NOMO-1 treated with dmso at 0.1 percent for 144 hours (cell line): Measurements from ENCODE around the gene TTLL10.

ENCODE experiments used
- DNase-seq: peaks from one replicate; lab custom pipeline; 2025; ENCODE audit not compliant: unreplicated experiment; lab: John Stamatoyannopoulos, UW

TTLL10 gene

DNA sequence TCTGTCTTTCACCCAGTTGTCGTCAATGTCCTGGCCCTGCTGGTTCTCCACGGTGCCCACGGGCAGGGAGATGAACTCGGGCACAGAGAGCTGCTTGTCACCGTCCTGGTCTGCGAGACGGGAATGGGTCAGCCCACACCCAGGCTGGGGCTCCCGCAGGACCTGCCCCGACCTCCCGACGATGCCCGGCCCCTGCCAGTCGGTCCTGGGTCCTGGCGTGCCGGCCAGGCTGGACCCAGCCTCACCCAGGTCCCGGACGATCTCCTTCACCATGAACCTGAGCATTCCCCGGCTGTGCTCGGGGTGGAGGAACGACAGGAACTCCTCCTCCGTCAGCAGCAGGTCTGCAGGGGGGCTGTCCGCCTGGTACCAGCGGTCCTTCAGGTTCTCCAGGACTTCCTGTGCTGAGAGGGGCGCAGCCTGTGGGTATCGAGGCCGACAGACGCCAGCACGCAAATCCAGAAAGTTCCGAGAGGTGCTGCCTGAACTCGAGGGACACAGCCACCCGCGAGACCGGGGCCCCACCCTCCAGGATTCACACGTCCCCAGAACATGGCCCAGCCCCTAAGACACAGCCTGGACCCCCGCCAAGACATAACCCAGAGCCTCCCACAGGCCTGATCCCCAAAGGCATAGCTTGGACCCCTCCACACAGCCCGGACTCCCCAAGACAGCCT is 45.0 kb downstream of the TTLL10 start:
- no peak for DNase-seq

DNA sequence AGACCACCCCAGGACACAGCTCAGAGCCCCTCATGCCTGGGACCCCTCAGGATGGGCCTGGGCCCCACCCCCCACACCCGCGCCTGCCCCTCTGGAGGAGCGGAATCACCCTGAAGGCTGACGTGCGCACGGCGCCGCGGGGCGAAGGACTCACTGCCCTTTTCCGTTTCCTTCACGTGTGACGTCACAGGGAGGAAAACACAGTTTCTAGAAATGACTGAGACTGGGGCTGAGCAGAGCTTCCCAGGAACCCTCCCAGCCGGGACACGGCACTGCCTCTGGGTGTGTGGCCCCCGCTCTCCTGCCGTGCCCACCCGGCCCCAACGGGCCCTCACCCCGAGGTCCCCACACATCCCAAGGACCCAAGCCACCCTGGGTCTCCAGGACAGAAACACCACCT is 45.7 kb downstream of the TTLL10 start:
- DNase-seq: no peak

DNA sequence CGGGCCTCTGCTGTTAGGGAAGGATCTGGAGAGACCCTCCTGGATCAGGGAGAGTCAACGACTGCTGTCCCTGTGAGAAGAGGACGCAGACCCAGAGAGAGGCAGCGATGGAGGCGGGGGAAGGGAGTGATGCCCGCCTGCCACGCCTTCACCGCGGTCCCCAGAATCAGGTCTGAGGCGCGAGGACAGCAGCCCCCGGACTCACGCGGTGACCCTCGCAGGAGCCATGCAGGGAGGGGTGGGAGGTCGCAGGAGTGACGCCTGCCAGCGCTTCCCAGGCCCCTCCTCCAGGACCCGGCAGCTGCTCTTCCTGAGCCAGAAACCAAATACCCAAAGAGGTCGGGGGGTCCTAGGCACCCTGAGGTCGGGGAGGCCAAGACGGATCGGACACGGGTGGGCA is 46.5 kb downstream of the TTLL10 start:
- no peak for DNase-seq

DNA sequence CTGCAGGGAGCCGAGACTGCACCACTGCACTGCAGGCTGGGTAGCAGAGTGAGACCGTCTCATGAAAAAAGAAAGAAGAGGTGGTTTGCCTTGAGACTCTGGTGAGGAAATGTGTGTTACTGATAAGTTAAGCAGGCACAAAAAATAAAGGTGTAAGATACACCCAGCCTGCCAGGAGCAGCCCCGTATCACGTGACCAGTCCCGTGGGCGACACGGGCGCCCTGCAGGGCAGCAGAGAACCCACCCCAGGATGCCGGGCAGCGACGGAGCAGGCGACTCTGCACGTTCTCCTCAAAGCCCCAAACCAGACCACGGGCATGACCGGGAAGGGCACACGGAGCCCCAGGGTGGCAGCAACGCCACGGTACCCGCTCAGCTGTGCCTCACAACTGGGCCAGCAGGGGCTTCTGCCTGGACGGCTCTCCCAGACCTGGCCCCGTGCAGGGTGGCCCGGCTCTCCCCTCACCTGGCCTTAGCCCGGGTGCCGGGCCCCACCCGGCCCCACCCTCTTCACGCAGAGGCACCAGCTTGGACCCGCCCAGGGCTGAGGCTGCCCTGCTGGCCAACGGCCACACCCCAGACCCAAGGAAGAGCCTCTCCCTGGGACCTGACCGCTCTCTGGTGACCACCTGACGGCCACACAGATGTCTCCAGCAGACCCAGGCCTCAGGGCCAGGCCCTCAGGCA is 48.4 kb downstream of the TTLL10 start:
- DNase-seq: no peak

DNA sequence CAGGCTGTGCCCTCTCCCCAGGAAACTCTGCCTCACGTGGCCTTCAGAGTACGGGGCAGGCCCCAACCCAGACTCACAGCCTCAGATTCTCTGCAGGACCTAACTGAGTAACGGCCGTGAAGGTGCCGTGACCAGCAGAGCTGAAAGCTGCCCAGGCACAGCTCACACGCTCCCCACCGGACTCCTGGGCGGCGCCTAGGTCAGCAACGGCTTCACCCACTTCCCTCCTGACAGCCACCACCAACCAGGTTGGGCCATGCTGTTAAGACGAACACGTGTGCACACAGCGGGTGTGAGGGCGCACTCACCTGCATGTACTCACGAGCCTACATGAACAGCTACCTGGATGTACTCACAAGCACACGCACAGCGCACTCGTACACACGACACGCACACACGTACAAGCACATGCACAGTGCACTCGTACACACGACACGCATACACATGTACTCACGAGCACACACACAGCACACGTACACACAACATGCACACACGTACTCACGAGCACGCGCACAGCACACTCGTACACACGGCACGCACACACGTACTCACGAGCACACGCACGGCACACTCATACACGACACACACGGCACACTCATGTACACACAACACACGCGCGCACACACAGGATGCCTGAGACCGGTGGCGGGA is 49.0 kb downstream of the TTLL10 start:
- no peak for DNase-seq

DNA sequence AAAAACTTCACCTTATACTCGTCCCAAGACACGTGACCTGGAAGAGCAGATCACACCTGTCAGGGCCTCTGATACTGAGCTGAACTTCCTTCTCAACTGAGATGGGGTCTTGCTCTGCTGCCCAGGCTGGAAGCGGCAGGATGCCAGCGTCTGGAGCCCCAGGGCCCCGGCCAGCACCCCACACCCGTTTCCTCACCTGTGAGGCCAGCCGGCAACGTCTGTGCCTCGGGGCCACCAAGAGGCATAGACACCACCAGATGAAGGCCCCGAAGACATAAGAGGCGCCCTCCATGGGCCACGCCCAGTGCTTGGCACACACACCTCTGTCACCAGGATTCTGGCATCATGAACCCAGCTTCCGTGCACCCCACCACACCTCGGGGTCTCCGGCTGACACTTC is 49.6 kb downstream of the TTLL10 start:
- DNase-seq: no peak

DNA sequence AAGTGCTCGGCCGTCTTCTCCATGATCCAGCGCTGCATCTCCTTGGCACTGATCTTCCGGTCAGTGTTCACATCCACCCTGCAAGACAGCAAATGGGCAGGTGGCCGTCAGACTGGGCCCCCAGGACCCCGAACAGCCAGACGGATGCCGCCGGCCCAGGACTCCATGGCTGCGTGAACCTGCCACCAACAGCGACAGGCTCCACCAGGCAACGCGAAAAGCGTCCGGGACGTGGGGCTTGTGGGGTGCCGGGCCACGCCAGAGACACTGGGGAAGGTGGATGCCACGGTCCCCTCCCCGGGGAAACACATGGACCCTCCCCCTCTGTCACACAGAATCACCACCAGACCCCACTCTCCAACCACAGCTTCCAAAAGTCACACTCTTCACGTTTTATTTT is 50.2 kb downstream of the TTLL10 start:
- DNase-seq: no peak

DNA sequence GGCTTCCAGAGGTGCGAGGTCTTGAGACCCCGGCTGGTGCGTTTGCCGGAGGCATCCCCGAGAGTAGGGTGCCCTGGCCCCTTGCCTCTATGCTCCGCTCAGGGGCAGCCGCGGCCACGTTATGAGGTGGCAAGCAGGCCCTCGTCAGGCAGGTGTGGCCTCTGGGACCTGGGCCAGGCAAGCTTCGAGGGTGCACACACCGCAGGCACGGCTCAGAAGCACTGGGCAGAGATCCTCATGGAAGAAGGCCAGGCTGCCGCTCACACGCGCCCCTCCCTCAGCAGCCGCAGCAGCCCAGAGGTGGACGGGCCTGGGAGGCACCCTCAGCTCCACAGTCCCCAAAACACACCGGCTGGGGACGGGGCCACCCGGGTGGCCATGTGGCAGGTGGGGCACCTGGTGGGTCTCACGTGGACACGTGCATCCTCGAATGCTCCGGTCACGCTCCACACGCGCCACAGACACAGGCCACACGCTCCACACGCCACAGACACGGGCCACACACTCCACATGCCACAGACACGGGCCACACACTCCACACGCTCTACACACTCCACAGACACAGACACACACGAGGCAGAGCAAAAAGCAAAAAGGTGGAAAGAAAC is 51.7 kb downstream of the TTLL10 start:
- DNase-seq: no peak

DNA sequence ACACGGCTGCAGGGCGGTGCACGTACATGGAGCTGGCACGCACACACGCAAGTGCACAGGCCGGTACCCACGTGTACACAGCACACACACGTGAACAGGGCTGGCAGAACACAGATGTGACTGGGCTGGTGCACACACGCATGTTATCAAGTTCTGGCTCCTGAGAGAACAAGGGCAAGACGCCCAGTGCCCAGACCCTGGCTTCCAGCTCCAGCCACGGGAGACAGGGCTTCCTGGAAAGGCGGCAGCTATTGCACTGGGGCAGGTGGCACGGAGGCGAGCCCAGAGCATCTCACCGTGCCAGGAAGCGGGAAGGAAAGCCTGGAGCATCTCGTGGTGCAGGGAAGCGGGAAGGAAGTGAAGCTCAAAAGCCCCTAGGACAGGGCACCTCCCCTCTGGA is 52.2 kb downstream of the TTLL10 start:
- DNase-seq: no peak

DNA sequence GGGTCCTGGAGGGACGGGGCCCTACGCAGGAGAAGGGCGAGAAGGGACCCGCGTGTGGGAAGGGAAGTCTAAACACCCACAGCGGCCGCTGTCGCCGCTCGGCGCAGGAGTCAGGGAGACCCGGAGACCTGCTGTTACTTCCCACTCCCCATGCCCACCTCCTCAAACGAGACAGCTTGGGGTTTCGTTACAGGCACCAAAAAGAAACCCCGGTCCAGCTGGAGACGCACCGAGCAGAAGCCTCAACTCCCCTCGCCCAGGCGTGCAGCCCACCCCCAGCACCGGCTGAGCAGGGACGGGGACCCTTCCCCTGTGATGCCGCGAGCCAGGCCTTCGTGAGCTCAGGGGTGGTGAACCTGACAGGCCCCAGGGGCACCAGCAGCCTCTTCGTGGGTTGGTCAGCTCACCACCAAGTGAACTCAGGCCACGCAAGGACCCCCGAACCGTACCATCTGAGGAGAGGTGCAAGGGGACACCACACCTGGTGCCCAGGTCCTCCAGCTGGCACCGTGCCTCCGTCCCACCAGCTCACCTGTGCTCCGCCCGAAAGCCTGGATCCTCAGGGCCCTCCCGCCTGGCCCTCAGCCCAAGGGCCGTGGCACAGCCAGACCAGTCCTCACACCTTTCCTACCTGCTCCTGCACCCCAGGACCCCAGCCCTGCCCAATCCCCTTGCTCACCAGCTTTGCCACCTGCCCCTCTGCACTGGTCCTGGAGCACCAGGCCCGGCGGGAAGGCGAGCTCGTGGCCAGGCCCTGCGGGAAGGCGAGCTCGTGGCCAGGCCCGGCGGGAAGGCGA is 53.1 kb downstream of the TTLL10 start:
- DNase-seq: no peak

DNA sequence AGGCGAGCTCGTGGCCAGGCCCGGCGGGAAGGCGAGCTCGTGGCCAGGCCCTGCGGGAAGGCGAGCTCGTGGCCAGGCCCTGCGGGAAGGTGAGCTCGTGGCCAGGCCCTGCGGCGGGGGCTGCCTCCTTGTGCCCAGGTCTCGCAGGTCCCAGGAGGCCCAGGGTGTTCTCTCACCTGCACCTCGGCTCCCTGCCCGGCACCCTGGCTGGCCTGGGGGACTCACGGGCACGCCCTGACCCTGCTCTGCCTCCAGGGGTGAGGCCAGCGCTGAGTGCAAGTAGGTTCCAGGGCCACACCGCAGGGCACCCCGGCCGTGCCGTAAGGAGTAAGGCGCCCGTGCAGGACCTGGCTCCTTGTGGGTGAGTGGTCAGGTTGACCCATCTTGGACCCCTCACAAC is 53.7 kb downstream of the TTLL10 start:
- DNase-seq: no peak

DNA sequence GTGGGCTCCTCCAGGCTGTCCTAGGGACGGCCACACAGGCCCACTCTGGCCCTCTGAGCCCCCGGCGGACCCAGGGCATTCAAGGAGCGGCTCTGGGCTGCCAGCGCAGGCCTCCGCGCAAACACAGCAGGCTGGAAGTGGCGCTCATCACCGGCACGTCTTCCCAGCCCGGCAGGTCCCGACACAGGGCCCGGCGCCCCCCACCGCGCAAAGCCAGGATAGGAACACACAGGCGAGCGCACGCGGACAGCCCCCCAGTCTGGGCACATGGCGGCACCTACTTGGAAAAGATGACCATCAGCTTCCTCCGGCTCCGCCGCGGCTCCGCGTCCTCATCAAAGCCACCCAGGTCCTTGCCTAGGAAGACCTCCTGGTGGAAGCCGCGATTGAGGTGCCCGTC is 54.5 kb downstream of the TTLL10 start:
- no peak for DNase-seq

DNA sequence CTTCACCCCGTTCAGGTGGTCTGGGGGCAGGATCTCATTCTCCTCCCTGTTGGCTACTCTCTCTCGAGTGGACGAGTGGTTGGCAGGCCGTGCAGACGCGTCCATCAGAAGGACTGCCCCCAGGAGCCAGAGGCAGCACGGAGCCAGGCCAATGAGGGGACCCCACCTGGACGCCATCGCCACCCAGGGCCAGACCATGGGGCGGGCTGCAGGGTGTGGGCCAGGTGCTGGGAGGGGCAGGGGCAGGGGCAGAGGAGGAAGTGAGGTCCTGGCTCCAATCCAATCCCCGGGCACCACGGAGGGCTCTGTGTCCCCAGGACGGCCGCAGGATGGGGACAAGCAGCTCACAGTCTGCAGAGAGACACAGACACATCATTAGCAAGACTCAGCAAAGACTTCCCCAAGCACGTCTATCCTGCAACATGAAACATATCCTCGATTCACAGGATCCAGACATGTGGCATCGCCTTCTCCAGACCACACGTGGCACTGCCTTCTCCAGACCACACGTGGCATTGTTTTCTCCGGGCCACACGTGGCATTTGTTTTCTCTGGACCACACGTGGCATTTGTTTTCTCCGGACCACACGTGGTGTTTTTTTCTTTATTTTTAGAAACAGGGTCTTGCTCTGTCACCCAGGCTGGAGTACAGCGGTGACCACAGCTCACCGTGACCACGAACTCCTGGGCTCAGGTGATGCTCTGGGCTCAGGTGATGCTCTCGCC is 55.1 kb downstream of the TTLL10 start:
- no peak for DNase-seq

DNA sequence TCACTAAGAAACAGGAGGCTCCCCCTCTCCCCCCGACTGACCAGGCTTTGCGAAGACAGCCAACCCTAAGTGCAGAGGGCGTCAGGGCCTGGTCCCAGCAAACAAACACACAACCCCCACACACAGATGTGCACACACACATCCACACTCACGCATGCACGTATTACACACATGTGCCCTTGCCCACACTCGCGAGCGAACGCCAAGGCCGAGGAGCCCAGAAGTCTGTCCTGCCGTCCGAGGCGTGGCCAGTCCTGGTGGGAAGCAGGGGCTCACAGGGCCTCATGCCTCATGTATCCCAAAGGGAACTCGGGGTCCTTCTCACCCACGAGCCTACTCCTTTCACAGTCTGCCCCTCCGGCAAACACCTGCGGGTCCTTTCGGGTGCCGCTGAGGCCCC is 56.1 kb downstream of the TTLL10 start:
- DNase-seq: no peak

DNA sequence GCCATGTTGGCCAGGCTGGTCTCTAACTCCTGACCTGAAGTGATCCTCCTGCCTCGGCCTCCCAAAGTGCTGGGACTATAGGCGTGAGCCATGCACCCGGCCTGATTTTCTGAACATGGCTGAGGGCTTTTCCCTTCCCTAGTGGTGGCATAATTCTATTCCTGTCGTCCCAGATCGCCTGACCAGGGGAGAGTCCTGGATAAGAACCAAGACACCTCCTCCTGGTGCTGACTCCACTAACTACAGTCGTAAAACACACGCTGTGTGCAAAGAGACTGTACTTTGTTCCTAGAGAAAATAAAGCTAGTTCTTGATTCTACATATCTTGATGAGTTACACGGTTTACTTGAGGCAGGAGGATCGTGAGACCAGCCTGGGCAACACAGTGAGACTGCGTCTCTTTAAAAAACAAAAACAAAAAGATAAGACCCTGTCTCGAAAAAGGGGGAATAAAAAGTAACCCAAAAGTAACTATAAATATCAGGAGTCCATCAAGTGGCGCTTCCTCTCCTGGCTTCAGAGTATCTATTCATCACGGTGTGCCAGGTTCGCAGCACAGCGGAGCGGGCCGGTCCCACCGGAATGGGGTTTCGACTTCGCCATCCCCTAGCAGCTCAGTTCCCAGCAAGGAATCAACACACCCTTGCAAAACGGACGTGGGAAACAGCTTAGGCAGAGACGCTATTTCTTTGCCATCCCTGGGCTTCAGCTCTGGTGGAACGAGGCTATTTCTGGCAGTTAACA is 57.1 kb downstream of the TTLL10 start:
- DNase-seq: no peak

DNA sequence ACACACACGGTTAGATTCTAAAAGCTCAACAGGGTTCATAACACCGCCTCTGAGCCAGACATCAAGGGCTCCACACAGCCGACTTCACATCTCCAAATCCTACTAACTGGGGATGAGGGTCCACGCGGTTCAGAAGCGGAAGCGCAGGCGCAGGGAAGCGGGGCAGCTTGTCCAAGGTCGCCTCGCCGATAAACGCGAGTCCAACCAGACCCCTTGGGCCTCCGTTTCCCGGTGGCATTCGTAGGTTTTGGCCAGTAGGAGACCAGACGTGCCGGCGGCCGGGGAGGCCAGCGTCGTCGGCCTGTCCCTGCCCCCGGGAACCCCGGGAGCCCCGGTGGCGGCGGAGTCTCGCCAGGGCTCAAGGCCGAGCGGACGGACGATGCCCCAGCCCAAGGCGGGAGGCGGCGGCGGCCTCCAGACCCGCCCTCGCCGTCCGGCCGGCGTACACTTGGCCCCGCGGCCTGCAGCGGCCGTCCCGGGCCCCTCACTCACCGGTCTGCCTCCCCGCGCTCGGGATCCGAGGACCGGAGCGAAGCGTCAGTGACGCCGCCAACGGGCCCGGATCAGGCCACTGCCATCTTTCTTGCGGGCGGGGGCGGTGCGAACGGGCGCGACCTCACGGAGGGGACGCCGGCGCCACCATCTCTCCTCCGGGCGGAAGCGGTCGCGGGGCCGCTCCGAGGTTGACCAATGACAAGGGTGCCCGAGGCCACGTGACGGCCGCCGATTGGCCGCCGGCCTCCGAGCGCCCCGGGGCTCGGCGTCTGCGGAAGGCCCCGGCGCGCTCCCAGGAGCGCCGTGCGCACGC is 57.9 kb downstream of the TTLL10 start, which contains the start of gene SDF4:
Gene SDF4, minus strand, starts transcription at position 602 of the 808 bp plus-strand sequence. CDS start 3,229 bp downstream, outside the sequence.
- peak; percentile 91 for DNase-seq

DNA sequence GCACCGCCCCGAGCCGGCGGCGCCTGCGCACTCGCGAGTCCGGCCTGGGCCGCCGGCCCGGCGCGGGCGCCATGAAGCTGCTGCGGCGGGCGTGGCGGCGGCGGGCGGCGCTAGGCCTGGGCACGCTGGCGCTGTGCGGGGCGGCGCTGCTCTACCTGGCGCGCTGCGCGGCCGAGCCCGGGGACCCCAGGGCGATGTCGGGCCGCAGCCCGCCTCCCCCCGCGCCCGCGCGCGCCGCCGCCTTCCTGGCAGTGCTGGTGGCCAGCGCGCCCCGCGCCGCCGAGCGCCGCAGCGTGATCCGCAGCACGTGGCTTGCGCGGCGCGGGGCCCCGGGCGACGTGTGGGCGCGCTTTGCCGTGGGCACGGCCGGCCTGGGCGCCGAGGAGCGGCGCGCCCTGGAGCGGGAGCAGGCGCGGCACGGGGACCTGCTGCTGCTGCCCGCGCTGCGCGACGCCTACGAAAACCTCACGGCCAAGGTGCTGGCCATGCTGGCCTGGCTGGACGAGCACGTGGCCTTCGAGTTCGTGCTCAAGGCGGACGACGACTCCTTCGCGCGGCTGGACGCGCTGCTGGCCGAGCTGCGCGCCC is 58.6 kb downstream of the TTLL10 start, which contains the start of gene B3GALT6:
Gene B3GALT6, plus strand, starts transcription at position 30 of the 588 bp plus-strand sequence. Its CDS starts 42 bp downstream, at position 72.
- no peak for DNase-seq

DNA sequence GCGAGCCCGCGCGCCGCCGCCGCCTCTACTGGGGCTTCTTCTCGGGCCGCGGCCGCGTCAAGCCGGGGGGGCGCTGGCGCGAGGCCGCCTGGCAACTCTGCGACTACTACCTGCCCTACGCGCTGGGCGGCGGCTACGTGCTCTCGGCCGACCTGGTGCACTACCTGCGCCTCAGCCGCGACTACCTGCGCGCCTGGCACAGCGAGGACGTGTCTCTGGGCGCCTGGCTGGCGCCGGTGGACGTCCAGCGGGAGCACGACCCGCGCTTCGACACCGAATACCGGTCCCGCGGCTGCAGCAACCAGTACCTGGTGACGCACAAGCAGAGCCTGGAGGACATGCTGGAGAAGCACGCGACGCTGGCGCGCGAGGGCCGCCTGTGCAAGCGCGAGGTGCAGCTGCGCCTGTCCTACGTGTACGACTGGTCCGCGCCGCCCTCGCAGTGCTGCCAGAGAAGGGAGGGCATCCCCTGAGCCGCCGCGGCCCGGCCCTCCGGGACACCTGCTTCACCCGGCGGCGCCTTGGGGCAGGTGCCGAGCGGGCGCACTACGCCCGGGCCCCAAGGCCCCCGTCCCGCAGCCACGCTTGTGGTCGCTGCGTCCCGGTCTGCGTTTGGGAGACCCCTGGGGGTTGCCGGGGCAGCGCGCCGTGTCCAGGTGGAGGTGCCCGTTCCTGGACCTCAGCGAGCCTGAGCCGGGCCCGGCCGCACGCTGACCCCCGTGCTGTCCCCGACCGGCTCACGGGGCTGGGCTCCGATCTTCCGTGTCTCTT is 59.3 kb downstream of the TTLL10 start:
- no peak for DNase-seq
